ENCODE measurements around the gene CCDC141.

The CCDC141 gene

DNA sequence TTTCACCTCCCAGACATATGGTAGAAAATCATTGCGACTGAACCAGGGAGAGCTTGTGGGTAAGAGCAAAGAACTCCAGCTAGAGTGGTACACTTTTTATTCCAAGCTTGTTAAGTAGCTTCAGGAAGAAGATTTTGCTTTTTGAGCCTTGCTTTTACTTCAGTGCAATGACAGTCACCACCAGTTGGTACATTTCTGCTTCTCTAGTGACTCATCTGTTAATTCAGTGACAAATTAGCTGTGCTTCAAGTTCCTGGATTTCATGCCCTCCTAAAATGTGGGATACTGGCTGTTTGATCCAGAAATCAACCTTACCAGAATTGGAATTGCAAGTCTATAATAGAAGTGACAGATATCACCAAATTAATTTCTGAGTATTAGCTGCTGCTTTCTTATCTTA is 125.1 kb downstream of the CCDC141 start:
- TF ChIP-seq MAX (IDR thresholded peaks at IDR 0.05; ENCODE audit: low read depth, low read length): no peak
- TF ChIP-seq POLR2A (IDR thresholded peaks at IDR 0.05; ENCODE audit: extremely low read depth, insufficient read length): no peak
- TF ChIP-seq MYC (IDR thresholded peaks at IDR 0.05; ENCODE audit: low read depth, low read length): no peak
- no peak for TF ChIP-seq CTCF (IDR thresholded peaks at IDR 0.05; ENCODE audit: low read depth, low read length)
- no peak for DNase-seq (ENCODE audit: low read depth)
- no peak overlapping the region for H3K4me3 ChIP-seq (ENCODE audit: low read depth, low read length)

- TF ChIP-seq MAX (IDR thresholded peaks at IDR 0.05; ENCODE audit: low read depth, low read length) (no peak), MYC (IDR thresholded peaks at IDR 0.05; ENCODE audit: low read depth, low read length) (no peak), POLR2A (IDR thresholded peaks at IDR 0.05; ENCODE audit: extremely low read depth, insufficient read length) (no peak)
Measured at GRCh38 chr2:178923546-178923945, 126.4 kb downstream of the CCDC141 start.

DNA sequence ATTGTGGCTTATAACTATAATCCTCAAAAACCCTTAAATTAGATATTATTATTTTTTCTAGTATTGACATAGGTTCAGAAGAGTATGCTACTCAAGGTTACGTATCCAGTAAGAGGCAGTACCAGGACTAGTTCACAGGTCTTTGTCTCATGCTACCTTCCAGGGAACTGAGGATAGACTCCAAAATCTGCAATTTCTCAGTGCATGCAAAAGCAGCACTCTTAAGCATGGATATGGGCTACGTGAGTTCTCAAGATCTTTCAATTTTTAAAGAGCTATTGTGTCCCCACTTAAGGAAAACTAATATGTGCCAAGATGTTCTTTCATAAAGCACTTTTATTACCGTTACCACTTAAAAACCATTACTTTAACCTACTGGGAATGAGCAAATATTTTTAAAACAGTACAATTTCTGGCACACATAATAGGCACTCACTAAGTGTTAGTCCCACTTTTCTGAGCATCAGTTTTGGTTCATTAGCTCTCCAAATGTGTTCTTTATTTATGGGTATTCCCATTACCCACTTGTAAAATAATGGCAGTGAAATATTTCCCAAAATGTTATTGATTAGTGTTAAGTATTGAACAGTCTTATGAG is 128.9 kb downstream of the CCDC141 start:
- TF ChIP-seq CTCF (IDR thresholded peaks at IDR 0.05; ENCODE audit: low read depth, low read length) (no peak), MYC (IDR thresholded peaks at IDR 0.05; ENCODE audit: low read depth, low read length) (no peak), MAX (IDR thresholded peaks at IDR 0.05; ENCODE audit: low read depth, low read length) (no peak), POLR2A (IDR thresholded peaks at IDR 0.05; ENCODE audit: extremely low read depth, insufficient read length) (no peak)
- no peak overlapping the region for H3K4me3 ChIP-seq (ENCODE audit: low read depth, low read length)
- DNase-seq (ENCODE audit: low read depth): no peak

More at GRCh38 chr2:178923546-178923945, 126.4 kb downstream of the CCDC141 start:
- no peak overlapping the region for H3K4me3 ChIP-seq (ENCODE audit: low read depth, low read length)
- no peak for DNase-seq (ENCODE audit: low read depth)

GRCh38 chr2:178917555-178917954 is 132.4 kb downstream of the CCDC141 start:
- H3K4me3 ChIP-seq (ENCODE audit: low read depth, low read length): no peak overlapping the region
- TF ChIP-seq CTCF (IDR thresholded peaks at IDR 0.05; ENCODE audit: low read depth, low read length) (no peak), MAX (IDR thresholded peaks at IDR 0.05; ENCODE audit: low read depth, low read length) (no peak), MYC (IDR thresholded peaks at IDR 0.05; ENCODE audit: low read depth, low read length) (no peak)
- no peak for DNase-seq (ENCODE audit: low read depth)

- H3K4me3 ChIP-seq (ENCODE audit: low read depth, low read length): no peak overlapping the region
- TF ChIP-seq POLR2A (IDR thresholded peaks at IDR 0.05; ENCODE audit: extremely low read depth, insufficient read length): no peak
- TF ChIP-seq MYC (IDR thresholded peaks at IDR 0.05; ENCODE audit: low read depth, low read length): no peak
- no peak for TF ChIP-seq MAX (IDR thresholded peaks at IDR 0.05; ENCODE audit: low read depth, low read length)
- TF ChIP-seq CTCF (IDR thresholded peaks at IDR 0.05; ENCODE audit: low read depth, low read length): no peak
- DNase-seq (ENCODE audit: low read depth): no peak
Measured at GRCh38 chr2:178915423-178916173, 134.3 kb downstream of the CCDC141 start.

GRCh38 chr2:178914259-178914849 is 135.6 kb downstream of the CCDC141 start:
- TF ChIP-seq MAX (IDR thresholded peaks at IDR 0.05; ENCODE audit: low read depth, low read length): no peak
- peak; percentile 96 for TF ChIP-seq CTCF (IDR thresholded peaks at IDR 0.05; ENCODE audit: low read depth, low read length)
- H3K4me3 ChIP-seq (ENCODE audit: low read depth, low read length): no peak overlapping the region
- DNase-seq (ENCODE audit: low read depth): peak; percentile 83
